ENCODE data around the gene RTL5. TPM values are rescaled to one million over a fixed set of nuclear protein-coding genes. Genes with fewer than 3 reads are reported as not detected.

The RTL5 gene
- total RNA-seq, 1 experiment from 2014 or later: 0.07 TPM

GRCh38 chrX:72120837-72121236, 10.9 kb downstream of the RTL5 start:
- H3K4me3 ChIP-seq (ENCODE audit: low read length): no peak overlapping the region
- no peak overlapping the region for H2AFZ ChIP-seq (ENCODE audit: low read length)
- H3K9me2 ChIP-seq (replicated peaks; ENCODE audit: insufficient read depth, low read length): no peaks in the 10 kb centered on the region
- no peaks in the 10 kb centered on the region for H3K36me3 ChIP-seq (ENCODE audit: insufficient read depth, low read length)
- no peaks in the 10 kb centered on the region for H3K9me3 ChIP-seq (ENCODE audit: low read length)
- H3K9ac ChIP-seq (ENCODE audit: low read length): no peak overlapping the region
- H4K20me1 ChIP-seq (ENCODE audit: insufficient read depth, low read depth, low read length): no peaks in the 10 kb centered on the region
- H3K79me2 ChIP-seq (ENCODE audit: low read length): no peaks in the 10 kb centered on the region
- no peak overlapping the region for H3K27ac ChIP-seq (ENCODE audit: low read length)
- H3K4me2 ChIP-seq (ENCODE audit: low read depth, low read length, poor library complexity, severe bottlenecking): no peak overlapping the region
- H3K27me3 ChIP-seq (ENCODE audit: low read length): no peaks in the 10 kb centered on the region
- no peak for DNase-seq
- no peaks in the 10 kb centered on the region for H3K4me1 ChIP-seq (ENCODE audit: low read length)

- Histone ChIP-seq H3K27me3 (ENCODE audit: low read length) (no peaks in the 10 kb centered on the region), H3K9me3 (ENCODE audit: low read length) (no peaks in the 10 kb centered on the region), H2AFZ (ENCODE audit: low read length) (no peak overlapping the region), H3K9me2 (replicated peaks; ENCODE audit: insufficient read depth, low read length) (no peaks in the 10 kb centered on the region), H3K4me3 (ENCODE audit: low read length) (no peak overlapping the region), H3K4me1 (ENCODE audit: low read length) (no peaks in the 10 kb centered on the region), H4K20me1 (ENCODE audit: insufficient read depth, low read depth, low read length) (no peaks in the 10 kb centered on the region), H3K79me2 (ENCODE audit: low read length) (no peaks in the 10 kb centered on the region), H3K4me2 (ENCODE audit: low read depth, low read length, poor library complexity, severe bottlenecking) (no peak overlapping the region), H3K9ac (ENCODE audit: low read length) (no peak overlapping the region), H3K36me3 (ENCODE audit: insufficient read depth, low read length) (no peaks in the 10 kb centered on the region), H3K27ac (ENCODE audit: low read length) (no peak overlapping the region)
- no peak for DNase-seq
Measured at GRCh38 chrX:72117636-72118210, 14.0 kb downstream of the RTL5 start.

- no peaks in the 10 kb centered on the region for H4K20me1 ChIP-seq (ENCODE audit: insufficient read depth, low read depth, low read length)
- no peaks in the 10 kb centered on the region for H3K9me3 ChIP-seq (ENCODE audit: low read length)
- H3K9ac ChIP-seq (ENCODE audit: low read length): no peak overlapping the region
- H3K9me2 ChIP-seq (replicated peaks; ENCODE audit: insufficient read depth, low read length): no peaks in the 10 kb centered on the region
- H3K79me2 ChIP-seq (ENCODE audit: low read length): no peaks in the 10 kb centered on the region
- H3K27ac ChIP-seq (ENCODE audit: low read length): no peak overlapping the region
- H3K36me3 ChIP-seq (ENCODE audit: insufficient read depth, low read length): no peaks in the 10 kb centered on the region
- H3K4me3 ChIP-seq (ENCODE audit: low read length): no peak overlapping the region
- DNase-seq: no peak
- H3K27me3 ChIP-seq (ENCODE audit: low read length): no peaks in the 10 kb centered on the region
- H3K4me2 ChIP-seq (ENCODE audit: low read depth, low read length, poor library complexity, severe bottlenecking): no peak overlapping the region
- no peaks in the 10 kb centered on the region for H3K4me1 ChIP-seq (ENCODE audit: low read length)
- no peak overlapping the region for H2AFZ ChIP-seq (ENCODE audit: low read length)
Measured at GRCh38 chrX:72115380-72115779, 16.3 kb downstream of the RTL5 start.

DNA sequence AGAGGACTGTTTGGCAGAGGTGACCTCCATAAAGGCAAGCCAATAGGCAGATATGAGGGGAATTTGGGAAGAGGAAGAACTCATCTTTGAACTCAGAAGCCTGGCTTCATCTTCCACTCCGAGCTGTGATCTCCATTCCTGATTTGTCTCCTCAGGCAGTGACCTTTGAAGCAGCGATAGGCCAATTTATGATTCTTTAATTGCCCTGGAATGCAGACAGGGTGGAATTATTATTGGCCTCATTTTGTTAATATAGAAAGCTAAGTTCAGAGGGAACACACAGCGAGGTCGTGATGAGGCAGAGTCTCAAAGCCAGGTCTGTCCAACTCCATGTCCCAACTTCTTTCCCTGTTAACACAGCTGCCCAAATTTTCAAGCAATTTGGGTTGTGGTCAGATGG, 16.9 kb downstream of the RTL5 start:
- Histone ChIP-seq H3K4me3 (ENCODE audit: low read length) (no peak overlapping the region), H3K36me3 (ENCODE audit: insufficient read depth, low read length) (no peaks in the 10 kb centered on the region), H3K4me1 (ENCODE audit: low read length) (no peaks in the 10 kb centered on the region), H3K9ac (ENCODE audit: low read length) (no peak overlapping the region), H3K9me2 (replicated peaks; ENCODE audit: insufficient read depth, low read length) (no peaks in the 10 kb centered on the region), H4K20me1 (ENCODE audit: insufficient read depth, low read depth, low read length) (no peaks in the 10 kb centered on the region), H3K27ac (ENCODE audit: low read length) (no peak overlapping the region), H3K9me3 (ENCODE audit: low read length) (no peaks in the 10 kb centered on the region), H3K79me2 (ENCODE audit: low read length) (no peaks in the 10 kb centered on the region), H3K27me3 (ENCODE audit: low read length) (no peaks in the 10 kb centered on the region), H3K4me2 (ENCODE audit: low read depth, low read length, poor library complexity, severe bottlenecking) (no peak overlapping the region), H2AFZ (ENCODE audit: low read length) (no peak overlapping the region)
- DNase-seq: no peak

DNA sequence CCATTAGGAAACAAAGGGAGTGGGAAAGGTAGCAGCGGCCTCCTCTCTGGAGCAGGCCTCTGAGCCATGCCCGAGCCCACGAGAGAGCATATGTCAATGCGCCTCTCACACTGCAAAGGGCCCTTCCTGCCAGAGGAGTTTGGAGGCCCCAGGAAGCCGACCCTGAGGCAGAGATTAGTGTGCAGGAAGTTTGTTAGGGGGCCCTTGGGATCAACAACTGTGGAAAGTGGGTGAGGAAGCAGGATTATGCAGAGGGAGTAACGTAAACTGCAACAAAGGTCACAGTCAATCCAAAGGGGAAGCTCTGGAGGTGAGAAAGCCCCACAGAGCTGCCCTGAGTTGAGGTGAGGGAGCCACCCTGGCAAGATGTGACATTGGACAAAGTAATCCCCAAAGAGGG, 17.4 kb downstream of the RTL5 start:
- DNase-seq: no peak
- no peak overlapping the region for H3K4me3 ChIP-seq (ENCODE audit: low read length)
- no peaks in the 10 kb centered on the region for H4K20me1 ChIP-seq (ENCODE audit: insufficient read depth, low read depth, low read length)
- no peaks in the 10 kb centered on the region for H3K36me3 ChIP-seq (ENCODE audit: insufficient read depth, low read length)
- no peaks in the 10 kb centered on the region for H3K9me2 ChIP-seq (replicated peaks; ENCODE audit: insufficient read depth, low read length)
- H3K27ac ChIP-seq (ENCODE audit: low read length): no peak overlapping the region
- no peak overlapping the region for H3K4me2 ChIP-seq (ENCODE audit: low read depth, low read length, poor library complexity, severe bottlenecking)
- H3K4me1 ChIP-seq (ENCODE audit: low read length): no peaks in the 10 kb centered on the region
- H3K9ac ChIP-seq (ENCODE audit: low read length): no peak overlapping the region
- H3K9me3 ChIP-seq (ENCODE audit: low read length): no peaks in the 10 kb centered on the region
- H2AFZ ChIP-seq (ENCODE audit: low read length): no peak overlapping the region
- H3K27me3 ChIP-seq (ENCODE audit: low read length): no peaks in the 10 kb centered on the region
- no peaks in the 10 kb centered on the region for H3K79me2 ChIP-seq (ENCODE audit: low read length)

- Histone ChIP-seq H4K20me1 (ENCODE audit: insufficient read depth, low read depth, low read length) (no peaks in the 10 kb centered on the region), H3K9ac (ENCODE audit: low read length) (no peak overlapping the region), H3K9me3 (ENCODE audit: low read length) (no peaks in the 10 kb centered on the region), H3K9me2 (replicated peaks; ENCODE audit: insufficient read depth, low read length) (no peaks in the 10 kb centered on the region), H2AFZ (ENCODE audit: low read length) (no peak overlapping the region), H3K79me2 (ENCODE audit: low read length) (no peaks in the 10 kb centered on the region), H3K27me3 (ENCODE audit: low read length) (no peaks in the 10 kb centered on the region), H3K36me3 (ENCODE audit: insufficient read depth, low read length) (no peaks in the 10 kb centered on the region), H3K4me2 (ENCODE audit: low read depth, low read length, poor library complexity, severe bottlenecking) (no peak overlapping the region), H3K27ac (ENCODE audit: low read length) (no peak overlapping the region), H3K4me3 (ENCODE audit: low read length) (no peak overlapping the region), H3K4me1 (ENCODE audit: low read length) (no peaks in the 10 kb centered on the region)
- DNase-seq: no peak
Measured at GRCh38 chrX:72113461-72113860, 18.3 kb downstream of the RTL5 start.

- H3K4me1 ChIP-seq (ENCODE audit: low read length): no peaks in the 10 kb centered on the region
- no peak overlapping the region for H3K4me2 ChIP-seq (ENCODE audit: low read depth, low read length, poor library complexity, severe bottlenecking)
- H2AFZ ChIP-seq (ENCODE audit: low read length): no peak overlapping the region
- DNase-seq: no peak
- no peaks in the 10 kb centered on the region for H3K36me3 ChIP-seq (ENCODE audit: insufficient read depth, low read length)
- H3K79me2 ChIP-seq (ENCODE audit: low read length): no peaks in the 10 kb centered on the region
- H3K9me3 ChIP-seq (ENCODE audit: low read length): no peaks in the 10 kb centered on the region
- no peaks in the 10 kb centered on the region for H3K27me3 ChIP-seq (ENCODE audit: low read length)
- H3K4me3 ChIP-seq (ENCODE audit: low read length): no peak overlapping the region
- no peak overlapping the region for H3K9ac ChIP-seq (ENCODE audit: low read length)
- no peaks in the 10 kb centered on the region for H4K20me1 ChIP-seq (ENCODE audit: insufficient read depth, low read depth, low read length)
- no peak overlapping the region for H3K27ac ChIP-seq (ENCODE audit: low read length)
- H3K9me2 ChIP-seq (replicated peaks; ENCODE audit: insufficient read depth, low read length): no peaks in the 10 kb centered on the region
Measured at GRCh38 chrX:72110876-72111708, 20.6 kb downstream of the RTL5 start.

DNA sequence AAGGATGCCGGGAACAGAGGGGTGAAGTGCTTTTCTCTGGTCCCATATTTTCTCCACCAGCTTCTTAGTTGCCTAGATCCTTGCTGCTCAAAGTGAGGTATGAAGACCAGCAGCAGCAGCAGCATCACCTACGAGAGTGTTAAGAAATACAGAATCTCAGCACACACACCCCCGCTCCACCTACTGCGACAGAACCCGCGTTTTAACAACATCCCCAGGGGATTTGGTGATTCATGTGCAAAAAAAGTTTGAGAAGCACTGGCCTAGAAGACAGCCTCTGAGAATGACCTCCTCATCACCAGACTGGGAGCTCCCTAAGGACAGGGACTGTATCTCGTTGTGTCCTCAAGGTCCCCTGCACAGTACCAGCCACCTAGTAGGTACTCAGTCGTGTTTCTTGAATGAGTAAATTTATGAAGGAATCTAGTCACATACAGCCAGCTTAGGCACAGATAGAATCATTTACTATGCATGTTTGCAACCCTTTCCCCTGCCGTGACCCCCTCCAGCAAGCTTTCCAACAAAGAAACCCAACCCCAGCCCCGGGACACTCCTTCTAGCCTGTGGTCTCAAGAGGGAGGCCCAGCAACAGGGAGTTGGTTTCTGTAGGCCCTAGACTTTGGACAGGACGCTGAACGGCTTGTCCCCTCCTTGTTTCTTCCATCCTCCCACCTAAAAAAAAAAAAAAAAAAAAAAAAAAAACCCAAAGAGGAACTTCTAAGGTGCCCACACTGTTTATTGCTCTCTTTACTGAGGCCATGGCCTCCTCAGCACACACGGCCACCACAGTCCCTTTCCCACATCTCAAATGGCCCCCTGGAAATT, 21.5 kb downstream of the RTL5 start:
- Histone ChIP-seq H3K27ac (ENCODE audit: low read length) (no peak overlapping the region), H3K9me3 (ENCODE audit: low read length) (no peaks in the 10 kb centered on the region), H3K4me3 (ENCODE audit: low read length) (no peak overlapping the region), H3K79me2 (ENCODE audit: low read length) (no peaks in the 10 kb centered on the region), H3K4me2 (ENCODE audit: low read depth, low read length, poor library complexity, severe bottlenecking) (no peak overlapping the region), H3K9ac (ENCODE audit: low read length) (no peak overlapping the region), H4K20me1 (ENCODE audit: insufficient read depth, low read depth, low read length) (no peaks in the 10 kb centered on the region), H3K9me2 (replicated peaks; ENCODE audit: insufficient read depth, low read length) (no peaks in the 10 kb centered on the region), H2AFZ (ENCODE audit: low read length) (no peak overlapping the region), H3K4me1 (ENCODE audit: low read length) (no peaks in the 10 kb centered on the region), H3K36me3 (ENCODE audit: insufficient read depth, low read length) (no peaks in the 10 kb centered on the region), H3K27me3 (ENCODE audit: low read length) (no peaks in the 10 kb centered on the region)
- no peak for DNase-seq
